MM.1S (cell line): ENCODE results near the gene KCNJ6.
"Not testable (repeated sequence)": the region's sequence is repeated elsewhere in the genome, so short reads cannot be mapped to it uniquely, and the experiment has no call there.

Source experiments
- DNase-seq: peaks from one replicate; pipeline ENCODE4 v3.0.0-alpha.2; 2015
- H2AFZ ChIP-seq: fragments of 300-600 bp; sonication (generic); 2 replicates; pipeline ENCODE4 v1.6.0; 2016; ENCODE audit warnings: antibody characterized with exemption, low read length
- H3F3A ChIP-seq: fragments of 300-600 bp; sonication (generic); 2 replicates; pipeline ENCODE4 v1.6.1; 2016; ENCODE audit warnings: mild to moderate bottlenecking, antibody characterized with exemption, low read length, moderate library complexity, mixed read lengths; ENCODE audit not compliant: insufficient read depth
- H3K27ac ChIP-seq: fragments of 300-600 bp; sonication (generic); 2 replicates; pipeline ENCODE4 v1.5.1; 2016; ENCODE audit warnings: mild to moderate bottlenecking, low read length
- H3K27me3 ChIP-seq: fragments of 300-600 bp; sonication (generic); replicated peaks from 2 replicates; pipeline ENCODE4 v1.6.0; 2016; ENCODE audit warnings: low read length; ENCODE audit not compliant: insufficient read depth
- H3K36me3 ChIP-seq: fragments of 300-600 bp; sonication (generic); replicated peaks from 2 replicates; pipeline ENCODE4 v1.6.1; 2016; ENCODE audit warnings: mild to moderate bottlenecking, low read length, mixed read lengths; ENCODE audit not compliant: insufficient read depth
- H3K4me1 ChIP-seq: fragments of 300-600 bp; sonication (generic); 2 replicates; pipeline ENCODE4 v1.6.1; 2016; ENCODE audit warnings: low read length, mixed read lengths
- H3K4me2 ChIP-seq: fragments of 300-600 bp; sonication (generic); 2 replicates; pipeline ENCODE4 v1.6.0; 2016; ENCODE audit warnings: low read depth, low read length
- H3K4me3 ChIP-seq: fragments of 300-600 bp; sonication (generic); 2 replicates; pipeline ENCODE4 v1.5.1; 2016; ENCODE audit warnings: low read length, mixed read lengths
- H3K79me2 ChIP-seq: fragments of 300-600 bp; sonication (generic); 2 replicates; pipeline ENCODE4 v1.6.1; 2016; ENCODE audit warnings: mixed run types, low read length, mixed read lengths
- H3K9ac ChIP-seq: fragments of 300-600 bp; sonication (generic); 2 replicates; pipeline ENCODE4 v1.6.1; 2016; ENCODE audit warnings: low read length, mixed read lengths
- H3K9me2 ChIP-seq: fragments of 300-600 bp; sonication (generic); replicated peaks from 2 replicates; pipeline ENCODE4 v1.6.1; 2016; ENCODE audit warnings: mild to moderate bottlenecking, low read length, mixed read lengths; ENCODE audit not compliant: insufficient read depth
- H3K9me3 ChIP-seq: fragments of 300-600 bp; sonication (generic); replicated peaks from 2 replicates; pipeline ENCODE4 v1.6.1; 2016; ENCODE audit warnings: mild to moderate bottlenecking, low read length, mixed read lengths; ENCODE audit not compliant: insufficient read depth
- H4K20me1 ChIP-seq: fragments of 300-600 bp; sonication (generic); 2 replicates; pipeline ENCODE4 v1.6.1; 2016; ENCODE audit warnings: mild to moderate bottlenecking, low read length, moderate library complexity, mixed read lengths; ENCODE audit not compliant: insufficient read depth
- EZH2 ChIP-seq: fragments of 300-600 bp; sonication (generic); optimal IDR thresholded peaks from 2 replicates; pipeline ENCODE3; 2017; ENCODE audit warnings: low read depth, mild to moderate bottlenecking, antibody characterized with exemption, low read length, mixed read lengths
- EZH2phosphoT487 ChIP-seq: fragments of 300-600 bp; sonication (generic); IDR thresholded peaks from 2 replicates; pipeline ENCODE4 v1.6.1; 2018; ENCODE audit warnings: antibody characterized with exemption, low read length
- TF ChIP-seq, protein P1 (sequence below): fragments of 300-600 bp; sonication (generic); IDR thresholded peaks from 2 replicates; pipeline ENCODE4 v1.5.1; 2016; ENCODE audit warnings: antibody characterized with exemption, low read length, mixed read lengths

Gene KCNJ6

DNA sequence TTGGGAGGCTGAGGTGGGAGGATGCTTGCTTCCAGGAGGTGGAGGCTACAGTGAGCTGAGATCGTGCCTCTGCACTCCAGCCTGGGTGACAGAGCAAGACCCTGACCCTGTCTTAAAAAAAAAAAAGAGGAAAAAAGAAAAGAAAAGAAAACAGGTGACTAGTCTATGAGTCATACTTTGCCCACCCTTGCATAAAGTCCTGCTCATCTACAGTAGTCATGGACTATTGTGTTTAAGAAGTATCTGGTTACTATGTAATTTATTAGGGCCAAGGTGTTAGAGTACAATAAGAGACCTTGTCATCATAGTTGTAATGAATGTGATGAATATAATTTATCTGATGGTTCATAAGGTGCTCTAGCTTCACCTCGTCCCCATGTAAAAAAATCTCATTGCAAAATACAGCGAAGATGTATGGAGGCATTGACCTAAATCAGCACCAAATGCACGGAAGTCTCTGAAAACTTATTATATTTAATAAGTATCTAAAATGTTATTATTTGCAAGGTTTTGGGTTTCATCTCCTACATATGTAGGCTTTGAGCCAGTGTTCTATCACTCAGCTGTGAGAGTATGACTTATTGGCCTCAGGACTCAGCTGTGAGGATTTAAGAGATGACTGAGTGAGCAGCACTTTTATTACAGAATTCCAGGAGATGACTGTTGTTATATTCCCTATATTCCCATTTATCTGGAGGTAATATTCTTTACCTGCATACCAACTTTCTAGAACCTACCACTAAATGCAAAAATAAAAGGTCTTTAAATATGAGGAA, 19.9 kb upstream of the KCNJ6 start:
- TF ChIP-seq EZH2phosphoT487 (no peak), EZH2 (no peak)
- TF ChIP-seq, protein P1, sequence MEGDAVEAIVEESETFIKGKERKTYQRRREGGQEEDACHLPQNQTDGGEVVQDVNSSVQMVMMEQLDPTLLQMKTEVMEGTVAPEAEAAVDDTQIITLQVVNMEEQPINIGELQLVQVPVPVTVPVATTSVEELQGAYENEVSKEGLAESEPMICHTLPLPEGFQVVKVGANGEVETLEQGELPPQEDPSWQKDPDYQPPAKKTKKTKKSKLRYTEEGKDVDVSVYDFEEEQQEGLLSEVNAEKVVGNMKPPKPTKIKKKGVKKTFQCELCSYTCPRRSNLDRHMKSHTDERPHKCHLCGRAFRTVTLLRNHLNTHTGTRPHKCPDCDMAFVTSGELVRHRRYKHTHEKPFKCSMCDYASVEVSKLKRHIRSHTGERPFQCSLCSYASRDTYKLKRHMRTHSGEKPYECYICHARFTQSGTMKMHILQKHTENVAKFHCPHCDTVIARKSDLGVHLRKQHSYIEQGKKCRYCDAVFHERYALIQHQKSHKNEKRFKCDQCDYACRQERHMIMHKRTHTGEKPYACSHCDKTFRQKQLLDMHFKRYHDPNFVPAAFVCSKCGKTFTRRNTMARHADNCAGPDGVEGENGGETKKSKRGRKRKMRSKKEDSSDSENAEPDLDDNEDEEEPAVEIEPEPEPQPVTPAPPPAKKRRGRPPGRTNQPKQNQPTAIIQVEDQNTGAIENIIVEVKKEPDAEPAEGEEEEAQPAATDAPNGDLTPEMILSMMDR, result no peak
- no peaks in the 10 kb centered on the region for H3F3A ChIP-seq

DNA sequence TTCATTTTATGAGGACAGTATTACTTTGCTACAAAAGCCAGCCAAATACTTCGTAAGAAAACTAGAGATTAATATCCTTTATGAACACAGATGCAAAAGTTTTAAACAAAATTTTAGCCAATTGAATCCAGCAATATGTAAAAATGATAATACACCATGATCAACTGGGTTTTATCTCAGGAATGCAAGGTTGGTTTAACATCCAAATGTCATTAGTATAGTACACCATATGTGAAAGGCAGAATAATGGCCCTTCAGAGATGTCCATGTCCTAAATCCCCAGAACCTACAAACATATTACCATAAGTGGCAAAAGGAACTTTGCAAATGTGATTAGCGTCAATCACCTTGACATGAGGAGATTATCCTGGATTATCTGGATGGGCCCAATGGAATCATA, 16.7 kb upstream of the KCNJ6 start:
- DNase-seq, result no peak
- TF ChIP-seq, protein P1, result no peak
- TF ChIP-seq EZH2phosphoT487, result no peak
- no peak for TF ChIP-seq EZH2
- no peaks in the 10 kb centered on the region for H3K9me3 ChIP-seq

More for the DNA sequence above, 19.9 kb upstream of the KCNJ6 start:
- Histone ChIP-seq H4K20me1 (no peaks in the 10 kb centered on the region), H3K36me3 (no peaks in the 10 kb centered on the region), H3K9me3 (no peaks in the 10 kb centered on the region), H3K4me1 (no peaks in the 10 kb centered on the region), H2AFZ (no peak overlapping the region), H3K27ac (no peak overlapping the region), H3K9ac (no peak overlapping the region), H3K4me3 (no peak overlapping the region), H3K27me3 (no peaks in the 10 kb centered on the region), H3K4me2 (no peak overlapping the region), H3K79me2 (no peaks in the 10 kb centered on the region), H3K9me2 (no peaks in the 10 kb centered on the region)
- DNase-seq, result no peak

DNA sequence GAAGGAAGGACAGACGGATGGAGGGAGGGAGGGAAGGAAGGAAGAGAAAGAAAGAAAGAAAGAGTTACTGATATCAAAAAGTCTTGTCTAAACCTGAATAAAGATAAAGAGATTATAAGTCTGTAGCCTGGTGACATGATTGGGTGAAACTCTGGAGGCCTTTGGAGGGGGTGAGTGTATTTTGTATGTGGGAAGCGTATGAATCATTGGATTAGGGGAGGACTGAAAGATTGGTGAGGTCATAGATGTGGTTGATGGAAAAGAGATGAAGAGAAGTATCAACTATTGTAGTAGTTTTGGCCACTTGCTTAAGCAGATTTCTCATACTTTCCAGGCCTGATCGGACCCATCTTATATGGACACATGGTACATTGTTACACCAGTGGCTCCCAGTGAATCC, 11.5 kb upstream of the KCNJ6 start:
- Histone ChIP-seq H3K79me2 (no peaks in the 10 kb centered on the region), H3K4me3 (no peak overlapping the region), H3K4me1 (no peaks in the 10 kb centered on the region), H3F3A (no peaks in the 10 kb centered on the region), H3K9ac (no peak overlapping the region), H3K9me3 (no peaks in the 10 kb centered on the region), H2AFZ (no peak overlapping the region), H3K36me3 (no peaks in the 10 kb centered on the region), H3K27me3 (no peaks in the 10 kb centered on the region), H3K27ac (no peak overlapping the region), H3K9me2 (no peaks in the 10 kb centered on the region), H3K4me2 (no peak overlapping the region), H4K20me1 (no peaks in the 10 kb centered on the region)
- no peak for DNase-seq
- no peak for TF ChIP-seq EZH2

More for the DNA sequence above, 16.7 kb upstream of the KCNJ6 start:
- no peaks in the 10 kb centered on the region for H4K20me1 ChIP-seq
- H2AFZ ChIP-seq, result no peak overlapping the region
- no peak overlapping the region for H3K27ac ChIP-seq
- H3K9me2 ChIP-seq, result no peaks in the 10 kb centered on the region
- no peaks in the 10 kb centered on the region for H3K79me2 ChIP-seq
- no peaks in the 10 kb centered on the region for H3K4me1 ChIP-seq
- no peaks in the 10 kb centered on the region for H3F3A ChIP-seq
- H3K9ac ChIP-seq, result no peak overlapping the region
- no peak overlapping the region for H3K4me2 ChIP-seq
- H3K27me3 ChIP-seq, result no peaks in the 10 kb centered on the region
- no peak overlapping the region for H3K4me3 ChIP-seq
- H3K36me3 ChIP-seq, result no peaks in the 10 kb centered on the region

DNA sequence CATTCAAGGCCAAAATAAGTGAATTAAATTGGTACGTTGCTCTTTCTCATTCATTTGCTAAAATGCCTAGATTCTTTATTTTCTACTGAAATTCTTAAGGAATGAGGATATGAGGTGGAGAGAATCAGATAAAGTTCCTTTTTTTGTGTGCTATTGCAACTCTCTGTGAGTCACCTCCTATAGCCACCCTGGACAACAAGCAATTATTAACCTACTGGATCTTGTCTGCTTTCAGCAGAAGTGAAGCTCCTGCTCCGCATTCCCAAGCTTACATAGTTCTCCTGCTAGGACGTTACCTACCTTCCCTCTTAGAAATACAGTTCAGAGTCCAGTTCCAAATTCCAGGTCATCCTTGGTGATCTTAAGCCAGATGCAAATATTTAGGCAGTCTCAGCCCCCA, 4.8 kb upstream of the KCNJ6 start:
- no peak for DNase-seq
- no peaks in the 10 kb centered on the region for H4K20me1 ChIP-seq
- H3K36me3 ChIP-seq, result no peaks in the 10 kb centered on the region

DNA sequence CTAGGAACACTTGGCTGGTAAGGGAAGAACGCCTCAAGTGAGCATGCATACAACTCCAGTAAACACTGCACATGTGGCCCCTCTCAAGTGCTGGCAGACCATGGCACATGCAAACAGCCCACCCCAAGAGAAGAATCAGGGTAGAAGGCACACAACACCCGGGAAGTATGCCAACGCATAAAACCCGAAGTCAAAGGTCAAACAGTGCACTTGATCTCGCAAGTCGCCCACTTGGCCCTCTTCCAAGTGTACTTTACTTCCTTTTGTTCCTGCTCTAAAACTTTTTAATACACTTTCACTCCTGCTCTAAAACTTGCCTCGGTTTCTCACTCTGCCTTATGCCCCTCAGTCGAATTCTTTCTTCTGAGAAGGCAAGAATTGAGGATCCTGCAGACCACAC, 4.0 kb upstream of the KCNJ6 start:
- H3K9ac ChIP-seq, H3K36me3 ChIP-seq, H3K79me2 ChIP-seq, H4K20me1 ChIP-seq, H3K9me2 ChIP-seq, H3K4me3 ChIP-seq, DNase-seq, H3K27me3 ChIP-seq, H3F3A ChIP-seq, H2AFZ ChIP-seq, H3K9me3 ChIP-seq, H3K27ac ChIP-seq, H3K4me1 ChIP-seq, H3K4me2 ChIP-seq: not testable (repeated sequence)

More for the DNA sequence above, 4.8 kb upstream of the KCNJ6 start:
- Histone ChIP-seq H3K27ac (no peak overlapping the region), H3K4me1 (no peaks in the 10 kb centered on the region), H3K27me3 (no peaks in the 10 kb centered on the region), H3K4me2 (no peak overlapping the region), H3K9me3 (no peaks in the 10 kb centered on the region), H3K4me3 (no peak overlapping the region), H3F3A (no peaks in the 10 kb centered on the region), H2AFZ (no peak overlapping the region), H3K79me2 (no peaks in the 10 kb centered on the region), H3K9ac (no peak overlapping the region), H3K9me2 (no peaks in the 10 kb centered on the region)
- no peak for TF ChIP-seq EZH2
- TF ChIP-seq, protein P1, result no peak
- no peak for TF ChIP-seq EZH2phosphoT487
